D721Med (cell line): Measurements from ENCODE around the gene FOXL3.

Experiments
- DNase-seq: peaks from one replicate; pipeline ENCODE4 v3.0.0; 2011; ENCODE audit warnings: low spot score; ENCODE audit not compliant: insufficient read length
- FAIRE-seq: peaks from 2 replicates; lab custom pipeline; 2011; peaks lifted over from hg19 to GRCh38; lab: Jason Lieb, UNC
- TF ChIP-seq, protein P1 (sequence below): IDR thresholded peaks from 2 replicates; pipeline ENCODE4 v1.5.1; 2012; ENCODE audit warnings: mild to moderate bottlenecking, control low read depth; ENCODE audit not compliant: insufficient read depth; ENCODE audit errors: missing control alignments

Gene FOXL3

GRCh38 chr7:327233-327931 lies 37.4 kb downstream of the FOXL3 start:
- TF ChIP-seq, protein P1, sequence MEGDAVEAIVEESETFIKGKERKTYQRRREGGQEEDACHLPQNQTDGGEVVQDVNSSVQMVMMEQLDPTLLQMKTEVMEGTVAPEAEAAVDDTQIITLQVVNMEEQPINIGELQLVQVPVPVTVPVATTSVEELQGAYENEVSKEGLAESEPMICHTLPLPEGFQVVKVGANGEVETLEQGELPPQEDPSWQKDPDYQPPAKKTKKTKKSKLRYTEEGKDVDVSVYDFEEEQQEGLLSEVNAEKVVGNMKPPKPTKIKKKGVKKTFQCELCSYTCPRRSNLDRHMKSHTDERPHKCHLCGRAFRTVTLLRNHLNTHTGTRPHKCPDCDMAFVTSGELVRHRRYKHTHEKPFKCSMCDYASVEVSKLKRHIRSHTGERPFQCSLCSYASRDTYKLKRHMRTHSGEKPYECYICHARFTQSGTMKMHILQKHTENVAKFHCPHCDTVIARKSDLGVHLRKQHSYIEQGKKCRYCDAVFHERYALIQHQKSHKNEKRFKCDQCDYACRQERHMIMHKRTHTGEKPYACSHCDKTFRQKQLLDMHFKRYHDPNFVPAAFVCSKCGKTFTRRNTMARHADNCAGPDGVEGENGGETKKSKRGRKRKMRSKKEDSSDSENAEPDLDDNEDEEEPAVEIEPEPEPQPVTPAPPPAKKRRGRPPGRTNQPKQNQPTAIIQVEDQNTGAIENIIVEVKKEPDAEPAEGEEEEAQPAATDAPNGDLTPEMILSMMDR = no peak
- FAIRE-seq (no peak), DNase-seq (no peak)

DNA sequence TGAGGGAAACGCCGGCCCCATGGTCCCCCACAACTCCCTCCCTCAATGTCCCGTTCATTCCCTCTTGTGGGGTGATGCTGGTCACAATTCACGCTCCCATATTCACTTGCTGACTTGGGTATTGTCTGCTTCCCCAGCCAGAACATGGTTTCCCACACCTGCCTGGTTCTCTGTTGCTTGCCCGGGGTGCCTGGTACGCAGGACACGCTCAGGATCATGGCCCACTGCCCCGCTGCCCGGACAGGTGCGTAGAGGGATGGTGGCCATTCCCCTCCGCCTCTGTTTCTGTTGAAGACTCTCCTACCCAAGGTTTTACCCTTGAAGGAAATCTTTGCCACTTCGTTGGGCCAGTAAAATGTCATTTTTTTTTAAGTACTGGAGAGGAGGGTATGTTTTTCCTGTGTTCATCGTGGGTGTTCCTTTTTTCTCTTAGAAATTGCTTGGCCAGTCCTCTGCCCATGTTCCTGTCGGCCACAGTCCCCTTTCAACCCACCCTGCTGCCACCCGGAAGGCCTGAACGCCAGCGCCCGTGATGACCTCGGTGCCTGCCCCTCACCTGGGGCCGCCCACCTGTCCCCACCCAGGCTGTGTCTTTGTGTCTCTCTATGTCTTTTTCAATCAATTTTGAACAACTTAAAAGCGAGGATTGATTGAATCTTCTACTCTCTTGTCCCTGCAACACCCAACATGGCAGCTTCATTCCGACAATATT lies 38.2 kb downstream of the FOXL3 start:
- DNase-seq = no peak
- TF ChIP-seq, protein P1 = no peak
- FAIRE-seq = no peak

- TF ChIP-seq, protein P1 = no peak
- DNase-seq = no peak
- no peak for FAIRE-seq
Observed at GRCh38 chr7:329691-330281, 39.8 kb downstream of the FOXL3 start.

- FAIRE-seq = no peak
- TF ChIP-seq, protein P1 = no peak
- no peak for DNase-seq
Observed at GRCh38 chr7:330511-331230, 40.7 kb downstream of the FOXL3 start.

GRCh38 chr7:332020-332517 lies 42.1 kb downstream of the FOXL3 start:
- DNase-seq (no peak), FAIRE-seq (no peak)
- TF ChIP-seq, protein P1 = no peak

GRCh38 chr7:332646-333392 lies 42.8 kb downstream of the FOXL3 start:
- no peak for FAIRE-seq
- DNase-seq = peak; percentile 94
- TF ChIP-seq, protein P1 = peak; percentile 55
